T-helper 17 cell (primary cell): ENCODE data around the gene CTNNA2. TPM values are rescaled to one million over a fixed set of nuclear protein-coding genes. Genes with fewer than 3 reads are reported as not detected.

ENCODE experiments used
- ATAC-seq: fragments of 150-1000 bp; cut with Tn5 transposase; 2 replicates; pipeline ENCODE4 v1.10.0; 2021; ENCODE audit warnings: mild to moderate bottlenecking, moderate library complexity
- DNase-seq, 3 donors: peaks; one replicate each; pipeline versions ENCODE4 v3.0.0 to v3.0.0-alpha.2; 2020 to 2021
- H3K9me3 ChIP-seq: one replicate; pipeline ENCODE4 v1.7.0; 2013; ENCODE audit warnings: low read length, mild to moderate bottlenecking; ENCODE audit not compliant: control insufficient read depth, poor library complexity, severe bottlenecking
- H3K27ac Mint-ChIP-seq: one replicate; pipeline ENCODE4 v1.8.0; 2022; ENCODE audit warnings: mild to moderate bottlenecking, moderate library complexity, mixed read lengths
- H3K27me3 Mint-ChIP-seq: one replicate; pipeline ENCODE4 v1.8.0; 2022; ENCODE audit warnings: mixed read lengths
- H3K36me3 Mint-ChIP-seq: one replicate; pipeline ENCODE4 v1.8.0; 2022; ENCODE audit warnings: low read depth, mixed read lengths
- H3K4me1 Mint-ChIP-seq: one replicate; pipeline ENCODE4 v1.8.0; 2022; ENCODE audit warnings: mild to moderate bottlenecking, mixed read lengths
- H3K4me3 Mint-ChIP-seq: one replicate; pipeline ENCODE4 v1.8.0; 2022; ENCODE audit warnings: mild to moderate bottlenecking, moderate library complexity, mixed read lengths
- total RNA-seq, 4 donors: library from RNA in 2 of 4; stranded (reverse) in 2 of 4; gene quantifications; one replicate each; pipeline ENCODE4 v1.2.3 and lab custom pipeline; 2022 to 2026

CTNNA2 gene
- total RNA-seq, 2 donors from 2014 or later: not detected

DNA sequence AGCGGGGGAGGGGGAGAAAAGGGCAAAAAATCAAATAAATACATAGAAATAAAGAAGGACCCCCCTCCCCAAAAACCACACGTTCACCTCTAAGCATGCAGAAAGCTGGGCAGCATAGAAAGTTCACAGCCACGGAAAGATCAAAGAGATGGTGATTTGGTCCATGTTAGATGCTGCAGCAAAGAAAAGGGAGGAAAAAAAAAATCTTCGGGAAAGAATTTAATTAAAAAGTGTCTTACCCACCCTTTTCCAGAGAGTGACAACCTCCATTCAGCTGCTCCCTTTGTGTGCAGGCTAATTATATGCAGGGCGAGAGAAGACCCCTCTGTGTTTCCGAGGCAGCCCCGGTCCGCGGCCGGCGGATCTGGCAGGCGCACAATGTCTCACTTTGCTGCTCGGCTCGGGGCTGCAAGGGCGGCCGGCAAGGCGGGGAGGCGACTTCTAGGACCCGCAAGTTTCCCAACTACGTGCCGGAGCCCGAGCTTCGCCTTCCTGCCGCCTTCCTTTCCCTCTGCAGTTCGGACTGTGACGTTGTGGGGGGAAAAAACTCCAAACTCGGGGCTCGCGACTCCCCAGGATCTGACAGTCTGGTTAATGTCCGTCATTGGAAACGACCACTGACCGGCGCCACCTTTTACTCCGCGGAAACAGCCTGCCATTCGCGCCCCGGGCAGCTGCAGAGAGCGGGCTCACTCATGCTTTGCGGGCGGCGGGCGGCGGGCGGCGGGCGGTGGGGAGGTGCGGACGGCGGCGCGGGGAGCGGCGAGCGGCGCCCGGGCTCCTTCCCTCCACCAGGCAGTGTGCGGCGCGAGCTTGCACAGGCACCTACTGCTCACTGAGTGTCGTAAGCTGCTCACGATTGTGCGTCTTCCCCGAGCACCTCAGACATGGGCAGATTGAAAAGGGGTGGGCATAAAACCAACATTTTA, 791.3 kb downstream of the CTNNA2 start, which contains the start of gene LRRTM1:
LRRTM1 (minus strand) TSS at position 844 of the 929 bp plus-strand sequence. CDS start 933 bp downstream, outside the sequence.
- ATAC-seq: no peak

GRCh38 chr2:80311304-80311703, 798.5 kb downstream of the CTNNA2 start:
- no peak for DNase-seq
- no peaks in the 10 kb centered on the region for H3K9me3 ChIP-seq
- no peak for ATAC-seq
- no peaks in the 10 kb centered on the region for H3K27me3 Mint-ChIP-seq
- H3K27ac Mint-ChIP-seq: no peak overlapping the region
- H3K36me3 Mint-ChIP-seq: no peaks in the 10 kb centered on the region
- H3K4me3 Mint-ChIP-seq: no peak overlapping the region
- no peaks in the 10 kb centered on the region for H3K4me1 Mint-ChIP-seq

More for the DNA sequence above, 791.3 kb downstream of the CTNNA2 start, which contains the start of gene LRRTM1:
- no peak within 1 kb of the TSS for H3K27ac Mint-ChIP-seq
- no peak for DNase-seq
- H3K9me3 ChIP-seq: no peaks in the 10 kb centered on the region
- peaks cover 20% of the 10 kb centered on the region for H3K27me3 Mint-ChIP-seq
- no peaks in the 10 kb centered on the region for H3K4me1 Mint-ChIP-seq
- H3K36me3 Mint-ChIP-seq: peaks cover 6% of the 10 kb centered on the region
- no peak within 1 kb of the TSS for H3K4me3 Mint-ChIP-seq

GRCh38 chr2:80312282-80312839, 799.5 kb downstream of the CTNNA2 start:
- no peaks in the 10 kb centered on the region for H3K4me1 Mint-ChIP-seq
- H3K9me3 ChIP-seq: no peaks in the 10 kb centered on the region
- no peaks in the 10 kb centered on the region for H3K27me3 Mint-ChIP-seq
- H3K27ac Mint-ChIP-seq: no peak overlapping the region
- ATAC-seq: no peak
- no peak overlapping the region for H3K4me3 Mint-ChIP-seq
- H3K36me3 Mint-ChIP-seq: no peaks in the 10 kb centered on the region
- no peak for DNase-seq

DNA sequence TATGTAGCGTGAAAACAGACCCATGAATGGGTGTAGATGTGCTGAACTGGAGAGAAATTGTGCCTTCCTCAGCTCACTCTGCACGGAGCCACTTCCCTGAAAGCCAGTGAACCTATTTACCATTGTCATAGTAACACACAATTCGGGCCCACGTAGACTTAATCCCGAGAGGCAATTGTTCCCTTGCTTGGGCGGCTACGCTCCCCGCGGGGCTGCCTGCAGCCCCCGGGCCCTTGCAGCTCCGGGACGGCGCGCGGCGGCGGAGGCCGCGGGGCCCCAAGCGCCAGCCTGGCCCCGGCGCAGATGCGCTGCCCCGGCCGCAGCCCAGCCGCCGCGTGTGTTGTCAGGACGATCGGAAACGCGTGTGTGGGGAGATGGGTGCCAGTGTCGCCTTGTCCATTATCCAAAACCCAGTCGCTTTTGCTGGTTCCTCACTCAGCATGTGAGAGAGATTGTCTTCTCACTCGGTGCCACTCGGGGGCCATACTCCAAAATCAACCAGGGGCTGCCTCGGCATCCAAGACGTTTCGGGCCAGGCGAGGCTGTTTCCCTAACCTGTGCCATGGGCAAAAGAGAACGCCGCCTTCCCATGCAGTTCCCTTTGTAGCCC, 809.6 kb downstream of the CTNNA2 start:
- H3K9me3 ChIP-seq: no peaks in the 10 kb centered on the region
- ATAC-seq: no peak
- Mint-ChIP-seq H3K4me1 (no peaks in the 10 kb centered on the region), H3K36me3 (no peaks in the 10 kb centered on the region), H3K27ac (no peak overlapping the region), H3K27me3 (no peaks in the 10 kb centered on the region), H3K4me3 (no peak overlapping the region)
- no peak for DNase-seq

DNA sequence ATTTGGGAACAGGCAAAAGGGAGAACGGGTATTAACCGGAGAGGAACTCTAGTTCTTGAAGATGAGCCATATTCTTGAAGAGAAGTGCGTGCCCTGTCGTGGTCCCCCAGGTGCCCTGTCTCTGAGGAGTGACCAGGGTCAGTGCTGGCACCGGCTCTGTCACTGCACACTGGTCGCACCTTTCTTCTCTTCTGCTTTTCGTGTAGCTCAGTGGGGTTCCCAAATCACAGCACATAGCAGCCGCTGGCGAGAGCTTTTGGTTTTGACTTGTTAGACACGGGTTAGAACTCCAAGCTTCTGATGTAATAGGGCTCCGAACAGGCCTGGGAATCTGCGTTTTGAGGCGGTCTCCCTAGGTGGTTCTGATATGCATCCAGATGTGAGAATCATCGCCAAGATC, 810.1 kb downstream of the CTNNA2 start:
- H3K27ac Mint-ChIP-seq: no peak overlapping the region
- H3K27me3 Mint-ChIP-seq: no peaks in the 10 kb centered on the region
- no peaks in the 10 kb centered on the region for H3K4me1 Mint-ChIP-seq
- DNase-seq: no peak
- H3K4me3 Mint-ChIP-seq: no peak overlapping the region
- no peaks in the 10 kb centered on the region for H3K36me3 Mint-ChIP-seq
- ATAC-seq: no peak
- no peaks in the 10 kb centered on the region for H3K9me3 ChIP-seq

GRCh38 chr2:80323610-80324009, 810.8 kb downstream of the CTNNA2 start:
- no peaks in the 10 kb centered on the region for H3K4me1 Mint-ChIP-seq
- H3K27ac Mint-ChIP-seq: no peak overlapping the region
- no peak overlapping the region for H3K4me3 Mint-ChIP-seq
- no peaks in the 10 kb centered on the region for H3K27me3 Mint-ChIP-seq
- no peaks in the 10 kb centered on the region for H3K36me3 Mint-ChIP-seq
- DNase-seq (no peak), ATAC-seq (no peak)
- H3K9me3 ChIP-seq: peaks cover 5% of the 10 kb centered on the region

DNA sequence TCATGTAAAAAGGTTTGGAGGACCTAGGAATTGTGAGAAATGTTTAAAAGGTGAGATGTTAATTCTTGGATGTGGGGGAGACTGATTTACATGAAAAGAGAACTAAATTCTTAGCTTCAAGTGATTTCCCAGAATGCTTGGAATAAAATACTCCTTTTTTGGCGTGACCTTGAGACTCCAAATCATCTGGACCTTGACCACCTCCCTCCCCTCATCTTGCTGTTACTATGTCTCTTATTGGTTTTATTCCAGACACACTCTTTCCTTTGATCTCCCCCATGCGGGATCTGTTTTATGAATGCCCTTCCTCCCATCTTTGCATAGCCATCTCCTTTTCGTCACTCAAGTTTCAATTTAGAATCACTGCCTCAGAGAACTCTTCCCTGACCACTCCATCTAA, 811.7 kb downstream of the CTNNA2 start:
- Mint-ChIP-seq H3K27ac (no peak overlapping the region), H3K4me1 (no peaks in the 10 kb centered on the region), H3K27me3 (no peaks in the 10 kb centered on the region), H3K36me3 (no peaks in the 10 kb centered on the region), H3K4me3 (no peak overlapping the region)
- ATAC-seq (no peak), DNase-seq (no peak)
- H3K9me3 ChIP-seq: peaks cover 5% of the 10 kb centered on the region

DNA sequence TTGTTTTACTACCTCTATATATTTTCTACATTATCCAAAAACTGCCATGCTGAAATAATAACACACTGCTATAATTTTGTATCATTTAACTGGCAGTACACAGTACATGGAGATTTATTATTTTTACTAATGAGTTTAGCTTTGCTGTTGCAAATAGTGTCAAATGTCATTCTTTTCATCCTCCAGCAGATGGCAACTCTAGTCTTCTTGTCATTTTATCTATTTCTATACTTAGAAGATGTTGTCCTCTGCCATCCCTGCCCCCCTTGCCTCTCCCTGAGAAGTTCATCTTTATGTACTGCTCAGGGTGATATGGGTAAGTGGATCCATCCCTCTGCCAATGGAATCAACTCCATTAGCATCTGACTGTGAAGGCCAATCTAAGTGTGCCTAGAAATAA, 813.4 kb downstream of the CTNNA2 start:
- DNase-seq: no peak
- Mint-ChIP-seq H3K27me3 (no peaks in the 10 kb centered on the region), H3K36me3 (no peaks in the 10 kb centered on the region), H3K4me3 (no peak overlapping the region), H3K4me1 (no peaks in the 10 kb centered on the region), H3K27ac (no peak overlapping the region)
- no peak for ATAC-seq
- H3K9me3 ChIP-seq: peaks cover 5% of the 10 kb centered on the region

GRCh38 chr2:80326861-80327260, 814.0 kb downstream of the CTNNA2 start:
- Mint-ChIP-seq H3K36me3 (no peaks in the 10 kb centered on the region), H3K27ac (no peak overlapping the region), H3K27me3 (no peaks in the 10 kb centered on the region), H3K4me3 (no peak overlapping the region), H3K4me1 (no peaks in the 10 kb centered on the region)
- ATAC-seq: no peak
- DNase-seq: no peak
- H3K9me3 ChIP-seq: peaks cover 5% of the 10 kb centered on the region

DNA sequence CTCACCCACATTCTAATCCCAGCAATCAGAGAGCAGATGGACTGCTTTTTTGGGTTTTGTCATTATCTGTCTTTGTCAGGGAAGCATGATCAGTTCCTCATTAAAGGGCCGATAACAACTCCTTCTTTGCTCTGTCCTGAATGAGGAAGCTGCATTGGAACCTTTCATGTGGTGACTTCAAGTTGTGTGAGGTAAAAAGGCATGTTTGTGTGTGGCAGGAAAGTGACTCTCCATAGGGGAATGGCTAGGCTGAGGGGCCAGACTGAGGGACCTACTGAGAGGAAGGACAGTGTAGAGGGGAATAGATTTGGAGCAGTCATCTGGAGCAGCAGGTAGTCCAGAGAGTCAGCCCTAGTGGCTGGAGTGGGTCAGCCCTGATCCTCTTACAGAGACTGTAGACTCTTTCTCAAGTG, 815.3 kb downstream of the CTNNA2 start:
- H3K27ac Mint-ChIP-seq: no peak overlapping the region
- ATAC-seq: no peak
- no peaks in the 10 kb centered on the region for H3K27me3 Mint-ChIP-seq

DNA sequence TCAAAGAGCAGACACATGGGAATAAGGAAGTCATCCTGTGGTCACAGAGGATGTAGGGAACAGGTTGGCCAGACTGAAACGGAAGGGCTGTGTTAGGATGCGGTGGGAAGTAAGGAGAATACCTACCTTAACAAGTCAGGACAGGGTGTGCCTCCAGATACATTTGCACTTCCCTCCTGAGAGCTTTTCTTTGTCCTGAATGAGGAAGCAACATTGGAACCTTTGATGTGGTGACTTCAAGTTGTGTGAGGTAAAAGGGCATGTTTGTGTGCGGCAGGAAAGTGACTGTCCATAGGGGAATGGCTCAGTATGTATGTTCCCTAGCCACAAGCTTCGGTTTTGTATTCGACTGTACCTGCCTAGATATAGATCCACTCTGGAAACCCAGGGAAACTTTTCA, 816.6 kb downstream of the CTNNA2 start:
- H3K36me3 Mint-ChIP-seq: no peaks in the 10 kb centered on the region
- ATAC-seq: no peak
- no peak overlapping the region for H3K4me3 Mint-ChIP-seq
- H3K9me3 ChIP-seq: peaks cover 5% of the 10 kb centered on the region
- H3K27ac Mint-ChIP-seq: no peak overlapping the region
- no peak for DNase-seq
- no peaks in the 10 kb centered on the region for H3K27me3 Mint-ChIP-seq
- no peaks in the 10 kb centered on the region for H3K4me1 Mint-ChIP-seq

More for the DNA sequence above, 815.3 kb downstream of the CTNNA2 start:
- no peaks in the 10 kb centered on the region for H3K4me1 Mint-ChIP-seq
- DNase-seq: no peak
- H3K36me3 Mint-ChIP-seq: no peaks in the 10 kb centered on the region
- H3K9me3 ChIP-seq: peaks cover 5% of the 10 kb centered on the region
- H3K4me3 Mint-ChIP-seq: no peak overlapping the region

- ATAC-seq (no peak), DNase-seq (no peak)
- H3K27me3 Mint-ChIP-seq: no peaks in the 10 kb centered on the region
- peaks cover 5% of the 10 kb centered on the region for H3K9me3 ChIP-seq
- no peak overlapping the region for H3K4me3 Mint-ChIP-seq
- H3K4me1 Mint-ChIP-seq: no peaks in the 10 kb centered on the region
- no peak overlapping the region for H3K27ac Mint-ChIP-seq
- H3K36me3 Mint-ChIP-seq: no peaks in the 10 kb centered on the region
These were observed 817.9 kb downstream of the CTNNA2 start for GRCh38 chr2:80330527-80331450.
